Epithelial cell of proximal tubule (primary cell): ENCODE measurements around the gene PIK3CD. TPM values are rescaled to one million over a fixed set of nuclear protein-coding genes. Genes with fewer than 3 reads are reported as not detected.

Experiments used
- DNase-seq: peaks from one replicate; pipeline ENCODE4 v3.0.0-alpha.2; 2011; ENCODE audit warnings: low read depth
- H3K4me3 ChIP-seq: 2 replicates; pipeline ENCODE4 v1.5.1; 2011; ENCODE audit warnings: low read depth, mild to moderate bottlenecking, low read length
- CTCF ChIP-seq: conservative IDR thresholded peaks from 2 replicates; pipeline ENCODE4 v1.5.1; 2012; ENCODE audit warnings: low read depth, mild to moderate bottlenecking, low read length
- total RNA-seq: library from RNA; depleted of rRNA; stranded (reverse); fragments of >200 nt; gene quantifications from 2 replicates; pipeline ENCODE4 v1.2.3, GENCODE V29; 2015

Gene PIK3CD
- total RNA-seq, 1 donor from 2014 or later = 24.5 TPM

DNA sequence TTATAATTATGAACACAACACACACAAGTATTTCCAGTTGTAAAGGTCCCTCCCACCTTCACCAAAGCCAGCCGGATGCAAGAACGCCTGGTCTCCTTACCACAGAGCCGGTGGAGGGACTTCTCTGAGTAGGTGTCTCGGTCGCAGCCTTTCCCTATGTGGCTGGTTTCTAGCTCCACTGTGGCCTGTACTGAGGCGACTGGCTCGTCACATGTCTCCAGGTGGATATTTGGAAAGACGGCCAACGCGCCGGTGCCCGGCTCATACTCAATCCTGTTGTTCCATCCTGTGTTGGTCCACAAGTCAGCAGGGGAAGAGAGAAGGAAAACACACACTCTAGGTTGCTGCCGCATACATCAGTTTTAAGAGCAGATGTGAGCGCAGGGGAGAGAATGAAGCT is 97.8 kb downstream of the PIK3CD start:
- no peak for TF ChIP-seq CTCF
- H3K4me3 ChIP-seq = no peak overlapping the region
- no peak for DNase-seq

DNA sequence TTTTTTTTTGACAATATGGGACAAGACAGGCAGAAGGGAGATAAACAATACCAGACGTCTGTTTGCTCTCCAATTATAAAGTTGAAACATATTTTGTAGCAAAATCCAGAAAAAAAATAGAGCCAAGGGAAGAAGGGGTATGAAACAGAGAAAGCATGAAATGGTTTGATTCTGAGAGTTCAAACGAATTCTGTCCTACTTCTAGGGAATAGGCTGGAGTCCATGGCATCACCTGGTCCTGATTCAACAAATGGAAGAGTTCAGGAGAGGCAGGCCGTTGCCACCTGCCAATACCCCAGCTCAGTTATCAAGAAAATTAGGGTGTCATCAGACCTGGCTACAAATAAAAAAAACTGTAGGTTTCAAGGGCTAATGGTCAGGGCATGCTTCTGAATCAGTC is 100.4 kb downstream of the PIK3CD start:
- no peak overlapping the region for H3K4me3 ChIP-seq
- no peak for DNase-seq
- no peak for TF ChIP-seq CTCF

DNA sequence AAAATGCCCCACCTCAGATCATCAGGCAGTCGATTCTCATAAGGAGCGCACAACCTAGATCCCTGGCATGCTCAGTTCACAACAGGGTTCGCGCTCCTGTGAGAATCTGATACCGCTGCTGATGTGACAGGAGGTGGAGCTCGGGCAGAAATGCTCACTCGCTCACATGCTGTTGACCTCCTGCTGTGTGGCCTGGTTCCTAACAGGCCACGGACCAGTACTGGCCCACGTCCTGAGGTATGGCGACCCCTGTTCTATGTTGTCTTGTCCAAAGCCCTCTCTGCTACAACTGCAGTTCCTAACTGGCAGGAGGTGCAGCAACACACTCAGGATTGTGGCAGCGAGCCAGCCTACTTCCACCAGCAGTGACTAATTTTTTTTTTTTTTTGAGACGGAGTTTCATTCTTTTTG is 101.6 kb downstream of the PIK3CD start:
- DNase-seq = no peak
- H3K4me3 ChIP-seq = no peak overlapping the region
- no peak for TF ChIP-seq CTCF

DNA sequence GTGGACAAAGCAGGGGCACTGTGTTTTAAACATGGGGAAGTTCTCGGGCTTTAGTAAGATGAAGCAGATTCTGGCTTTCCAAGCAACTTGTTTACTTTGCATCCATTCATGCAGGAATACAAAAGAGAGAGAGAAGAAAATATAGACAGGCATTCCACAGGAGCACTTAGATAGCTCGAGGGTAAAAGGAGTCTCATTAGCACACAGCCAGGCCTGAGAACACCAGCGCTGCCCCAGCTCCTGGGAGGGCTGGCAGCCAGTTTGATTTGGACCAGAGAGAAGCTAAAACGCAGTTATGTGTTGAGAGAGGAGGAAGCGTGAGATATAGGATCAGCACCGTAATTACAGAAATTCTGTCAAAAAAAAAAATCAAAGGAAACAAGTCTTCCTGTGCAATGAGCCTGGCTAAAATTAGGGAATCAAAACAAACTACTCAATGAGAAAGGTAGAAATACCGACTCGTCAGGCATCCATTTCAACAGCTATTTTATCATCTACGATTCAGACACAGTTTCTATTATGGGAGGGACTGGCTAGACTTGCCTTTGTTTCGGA is 104.0 kb downstream of the PIK3CD start:
- no peak overlapping the region for H3K4me3 ChIP-seq
- no peak for TF ChIP-seq CTCF
- no peak for DNase-seq

DNA sequence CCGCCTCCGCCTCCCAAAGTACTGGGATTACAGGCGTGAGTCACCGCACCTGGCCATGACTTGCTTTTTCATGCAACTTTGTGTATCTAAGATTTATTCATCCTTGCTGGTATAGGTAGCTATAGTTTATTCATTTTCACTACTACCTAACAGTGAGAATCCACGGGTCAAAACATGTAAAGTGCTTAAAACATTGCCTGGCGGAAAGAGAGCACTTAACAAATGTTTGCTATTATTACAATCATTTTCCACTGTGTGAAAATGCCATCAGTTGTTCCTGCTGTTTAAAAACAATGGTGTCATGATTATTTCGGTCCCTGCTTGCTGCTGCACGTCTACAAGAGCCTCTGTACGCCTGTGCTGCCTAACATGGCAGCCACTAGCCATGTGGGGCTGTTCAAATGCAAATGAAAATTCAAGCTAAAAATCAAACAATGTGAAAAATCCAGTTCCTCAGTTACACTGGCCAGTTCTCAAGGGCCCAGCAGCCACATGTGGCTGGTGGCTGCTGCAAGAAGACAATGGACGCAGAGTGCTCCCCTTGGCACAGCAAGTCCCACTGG is 107.1 kb downstream of the PIK3CD start:
- no peak overlapping the region for H3K4me3 ChIP-seq
- DNase-seq = no peak
- no peak for TF ChIP-seq CTCF

GRCh38 chr1:9759939-9760338 is 108.4 kb downstream of the PIK3CD start:
- TF ChIP-seq CTCF = no peak
- DNase-seq = no peak
- no peak overlapping the region for H3K4me3 ChIP-seq

DNA sequence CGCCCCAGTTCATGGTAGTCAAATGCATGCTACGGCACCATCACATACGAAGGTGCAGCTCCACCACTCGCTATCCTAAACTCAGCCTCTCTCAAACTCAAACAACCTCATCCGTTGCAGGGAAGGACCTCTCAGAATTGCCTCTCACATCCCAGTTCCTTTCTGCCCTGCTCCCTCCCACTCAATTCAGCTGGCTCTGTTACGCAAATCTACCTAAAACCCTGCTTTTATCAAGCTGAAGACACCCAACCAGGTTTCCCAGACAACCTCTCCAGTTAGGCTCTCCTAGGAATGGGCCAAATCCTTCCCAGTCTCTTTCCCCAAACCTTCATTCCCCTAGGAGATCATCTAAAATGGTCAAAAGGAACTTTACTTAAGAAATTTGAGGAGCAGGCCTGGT is 109.3 kb downstream of the PIK3CD start:
- no peak for TF ChIP-seq CTCF
- no peak for DNase-seq

More for the DNA sequence above, 109.3 kb downstream of the PIK3CD start:
- no peak overlapping the region for H3K4me3 ChIP-seq
